GM18907 (cell line): ENCODE data around the gene PITPNM1.
A peak's percentile ranks its signal among the peaks of the same experiment; 100 is the strongest.
"Not testable (repeated sequence)": the region's sequence is repeated elsewhere in the genome, so short reads cannot be mapped to it uniquely, and the experiment has no call there.

Source experiments
- ATAC-seq: cut with Tn5 transposase; IDR thresholded peaks from one replicate; pipeline ENCODE4 v1.9.1; 2021; ENCODE audit warnings: mild to moderate bottlenecking, moderate library complexity; ENCODE audit not compliant: unreplicated experiment

The PITPNM1 gene

GRCh38 chr11:67468456-67468758, 36.8 kb downstream of the PITPNM1 start:
- ATAC-seq, result no peak

- ATAC-seq, result no peak
Measured at GRCh38 chr11:67468056-67468455, 37.1 kb downstream of the PITPNM1 start.

DNA sequence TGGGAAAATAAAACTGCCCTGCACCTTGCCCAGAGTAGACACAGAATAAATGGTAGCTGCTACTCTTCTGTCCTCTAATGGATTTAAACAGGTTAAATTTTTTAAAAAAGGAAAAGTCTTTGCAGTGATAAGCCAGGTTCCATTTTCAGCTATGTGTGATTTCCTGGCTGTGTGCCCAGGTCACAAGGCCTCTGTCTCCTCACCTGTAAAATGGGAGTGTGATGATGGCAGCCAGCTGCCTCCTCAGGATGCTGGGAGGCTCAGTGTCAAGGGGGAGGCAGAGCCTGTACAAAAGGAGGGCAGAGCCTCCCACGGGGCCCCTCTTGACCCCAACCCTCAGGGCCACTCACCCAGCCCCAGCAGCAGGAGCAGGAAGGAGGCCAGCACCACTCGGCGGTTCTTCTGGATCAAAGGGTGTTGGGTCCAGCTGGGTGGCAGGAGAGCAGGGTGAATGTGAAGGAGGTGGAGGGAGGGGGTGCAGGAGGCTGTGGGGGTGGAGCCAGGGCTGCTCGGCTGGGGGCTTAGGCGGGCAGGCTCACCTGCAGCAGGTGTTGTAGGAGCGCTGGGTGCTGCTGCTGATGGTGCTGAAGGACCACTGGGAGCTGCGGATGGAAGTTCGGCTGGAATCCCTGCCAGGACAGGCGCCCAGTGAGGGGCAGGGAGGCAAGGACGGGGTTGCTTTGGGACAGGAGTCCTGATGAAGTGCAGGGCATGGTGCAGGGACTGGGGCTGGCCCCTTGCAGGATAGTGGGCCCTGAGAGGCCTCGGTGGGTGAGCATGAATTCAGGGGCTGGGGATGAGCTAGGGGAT, 38.0 kb downstream of the PITPNM1 start:
- ATAC-seq, result no peak

GRCh38 chr11:67466367-67466766, 38.8 kb downstream of the PITPNM1 start:
- no peak for ATAC-seq

DNA sequence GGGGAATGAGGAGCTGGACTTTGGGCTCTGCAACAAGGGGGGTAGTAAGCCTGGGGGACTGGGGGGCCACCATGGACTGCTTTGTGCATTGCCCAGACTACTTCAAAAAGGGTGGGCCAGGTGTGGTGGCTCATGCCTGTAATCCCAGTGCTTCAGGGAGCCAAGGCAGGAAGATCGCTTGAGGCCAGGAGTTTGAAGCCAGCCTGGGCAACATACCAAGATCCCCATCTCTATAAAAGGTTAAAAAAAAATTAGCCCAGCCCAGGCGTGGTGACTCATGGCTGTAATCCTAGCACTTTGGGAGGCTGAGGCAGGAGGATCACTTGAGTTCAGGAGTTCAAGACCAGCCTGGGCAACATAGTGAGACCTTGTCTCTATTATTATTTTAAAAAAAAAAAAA, 39.6 kb downstream of the PITPNM1 start:
- not testable (repeated sequence) for ATAC-seq

GRCh38 chr11:67465189-67465510, 40.0 kb downstream of the PITPNM1 start:
- no peak for ATAC-seq

DNA sequence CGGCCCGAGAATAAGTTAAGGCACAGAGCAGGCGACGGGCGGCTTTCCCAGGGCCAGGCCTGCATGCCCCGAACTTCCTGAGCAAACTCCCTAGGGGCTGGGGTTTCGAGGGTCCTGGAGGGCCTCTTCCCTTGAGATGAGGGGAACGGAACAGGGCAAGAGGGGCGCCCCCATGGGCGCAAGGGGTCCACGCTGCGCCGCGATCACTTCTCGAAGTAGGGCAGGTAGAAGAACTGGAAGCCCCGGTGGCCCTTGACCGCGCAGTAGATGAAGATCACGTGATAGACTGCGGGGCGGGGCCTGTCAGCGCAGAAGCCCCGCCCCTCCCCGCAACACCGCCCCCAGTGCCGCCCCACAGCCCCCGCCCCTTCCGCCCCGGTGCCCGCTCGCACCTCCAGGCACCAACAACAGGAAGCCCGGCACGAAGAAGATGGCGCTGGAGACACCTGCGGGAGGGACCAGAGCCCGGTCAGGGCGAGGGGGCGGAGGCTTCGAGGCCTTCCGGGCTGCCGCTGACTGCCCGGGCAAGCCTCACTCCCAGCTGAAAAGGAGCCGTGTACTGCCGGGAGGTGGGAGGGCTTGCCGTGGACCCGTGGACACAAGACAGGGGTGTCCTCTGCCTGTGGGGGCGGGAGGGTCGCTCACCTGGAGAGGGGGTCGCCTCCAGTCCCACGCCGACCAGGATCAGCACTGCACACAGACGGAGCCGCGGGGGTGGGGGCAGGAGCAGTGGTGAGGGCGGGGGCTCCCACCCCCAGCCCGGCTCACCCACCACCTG, 40.6 kb downstream of the PITPNM1 start:
- ATAC-seq, result peak; percentile 56

GRCh38 chr11:67463680-67464410, 41.3 kb downstream of the PITPNM1 start:
- ATAC-seq, result no peak

- ATAC-seq, result no peak
Measured at GRCh38 chr11:67463186-67463585, 42.0 kb downstream of the PITPNM1 start.

DNA sequence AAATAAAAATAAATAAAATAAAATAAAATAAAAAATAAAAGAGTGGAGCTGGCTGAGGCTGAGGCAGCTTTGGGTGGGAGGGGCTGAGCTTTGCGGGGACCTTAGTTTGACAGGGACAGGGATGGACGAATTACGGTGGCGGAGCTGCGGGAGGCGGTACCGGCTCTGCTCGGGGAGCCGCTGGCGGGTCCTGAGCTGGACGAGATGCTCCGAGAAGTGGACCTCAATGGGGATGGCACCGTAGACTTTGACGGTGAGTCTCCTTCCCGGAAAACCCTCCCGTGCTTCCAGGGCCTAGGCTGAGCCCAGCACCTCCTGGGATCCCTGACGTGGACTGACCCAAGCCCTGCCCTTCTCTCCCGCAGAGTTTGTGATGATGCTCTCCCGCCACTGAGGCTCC, 46.9 kb downstream of the PITPNM1 start:
- no peak for ATAC-seq

GRCh38 chr11:67457453-67457852, 47.7 kb downstream of the PITPNM1 start:
- no peak for ATAC-seq

GRCh38 chr11:67456068-67456705, 49.0 kb downstream of the PITPNM1 start:
- ATAC-seq, result no peak

DNA sequence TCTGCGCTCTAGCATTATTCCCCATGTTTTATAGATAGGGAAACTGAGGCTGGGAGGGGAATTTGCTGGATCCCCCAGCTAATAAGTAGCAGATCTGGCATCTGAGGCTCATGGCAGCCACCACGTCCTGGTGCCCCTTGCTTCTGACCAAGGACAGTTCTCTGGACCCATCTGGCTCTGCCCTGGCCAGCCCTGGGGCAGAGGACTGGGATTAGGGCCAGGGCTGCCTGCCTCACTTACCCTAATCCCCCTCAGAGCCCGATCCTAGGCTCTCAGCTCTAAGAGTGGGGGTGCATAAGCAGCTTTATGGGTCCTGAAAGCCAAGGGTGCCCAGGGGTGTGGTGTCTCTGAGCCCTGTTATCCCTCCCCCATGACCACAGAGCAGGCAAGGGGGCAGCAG, 50.1 kb downstream of the PITPNM1 start, which contains the start of gene CABP4:
Gene CABP4, plus strand, starts transcription at position 301 of the 400 bp plus-strand sequence. Its CDS starts 70 bp downstream, at position 371.
- ATAC-seq, result no peak

- ATAC-seq, result no peak
Measured at GRCh38 chr11:67453816-67454732, 51.1 kb downstream of the PITPNM1 start.

DNA sequence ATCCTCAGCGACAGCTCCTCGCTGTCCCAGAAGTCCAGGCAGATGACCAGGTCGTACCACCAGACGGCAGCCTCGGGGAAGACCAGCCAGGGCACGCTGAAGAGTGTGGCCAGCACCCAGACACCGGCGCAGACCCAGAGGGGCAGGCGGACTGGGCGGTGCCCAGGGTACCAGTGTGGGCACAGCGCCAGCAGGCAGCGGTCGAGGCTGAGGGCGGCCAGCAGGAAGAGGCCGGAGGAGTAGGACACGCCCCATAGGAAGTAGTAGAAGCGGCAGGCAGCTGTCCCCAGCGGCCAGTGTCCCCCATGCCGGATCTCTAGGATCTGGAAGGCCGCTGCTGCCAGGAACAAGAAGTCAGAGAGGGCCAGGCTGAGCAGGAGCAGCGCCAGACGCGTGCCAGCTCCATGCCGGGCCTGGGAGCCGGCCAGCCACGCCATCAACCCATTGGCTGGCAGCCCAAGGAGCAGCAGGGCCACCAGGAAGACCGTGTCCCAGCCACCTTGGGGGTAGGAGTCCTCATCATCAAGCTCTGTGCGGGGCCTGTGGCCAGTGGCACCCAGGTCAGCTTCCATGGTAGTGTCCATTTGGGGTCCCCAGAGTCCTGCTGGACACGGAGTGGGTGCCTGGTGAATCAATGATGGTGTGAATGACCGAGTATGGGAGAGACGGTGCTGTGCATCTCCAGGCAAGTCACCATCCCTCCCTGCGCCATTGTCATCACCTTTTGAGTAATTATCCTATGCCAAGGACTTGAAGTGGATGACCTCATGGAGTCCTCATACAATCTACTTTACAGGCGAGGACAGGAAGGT, 52.8 kb downstream of the PITPNM1 start, which contains the start of gene GPR152:
Gene GPR152, minus strand, starts transcription at position 589 of the 812 bp plus-strand sequence. Its CDS starts 5 bp downstream, at position 584.
- no peak for ATAC-seq

DNA sequence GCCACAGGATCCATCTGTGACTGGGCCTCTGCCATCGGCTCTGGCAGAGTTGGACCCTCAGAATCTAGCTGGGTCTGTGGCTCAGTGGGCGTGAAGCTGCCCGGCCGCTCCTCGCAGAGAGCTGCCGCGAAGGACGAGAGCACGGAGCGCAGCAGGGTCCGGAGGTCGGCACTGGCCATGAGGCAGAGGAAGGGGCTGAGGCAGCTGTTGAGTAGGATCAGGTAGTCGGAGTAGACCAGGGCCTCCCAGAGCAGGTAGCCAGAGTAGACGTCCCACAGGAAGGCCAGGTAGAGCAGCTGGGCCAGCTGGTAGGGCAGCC, 53.5 kb downstream of the PITPNM1 start:
- ATAC-seq, result no peak

GRCh38 chr11:67450796-67451657, 54.1 kb downstream of the PITPNM1 start:
- no peak for ATAC-seq

GRCh38 chr11:67449116-67449844, 55.9 kb downstream of the PITPNM1 start:
- no peak for ATAC-seq
